GM21381 (cell line): Measurements from ENCODE around the gene ANO6.

Experiments
- ATAC-seq: cut with Tn5 transposase; IDR thresholded peaks from one replicate; pipeline ENCODE4 v1.9.1; 2021; ENCODE audit warnings: mild to moderate bottlenecking, moderate library complexity; ENCODE audit not compliant: unreplicated experiment

ANO6 gene

GRCh38 chr12:45212064-45212463 is 3.8 kb upstream of the ANO6 start:
- no peak for ATAC-seq

- no peak for ATAC-seq
Observed at GRCh38 chr12:45213107-45213506, 2.8 kb upstream of the ANO6 start.

GRCh38 chr12:45214071-45214470 is 1.8 kb upstream of the ANO6 start:
- no peak for ATAC-seq

DNA sequence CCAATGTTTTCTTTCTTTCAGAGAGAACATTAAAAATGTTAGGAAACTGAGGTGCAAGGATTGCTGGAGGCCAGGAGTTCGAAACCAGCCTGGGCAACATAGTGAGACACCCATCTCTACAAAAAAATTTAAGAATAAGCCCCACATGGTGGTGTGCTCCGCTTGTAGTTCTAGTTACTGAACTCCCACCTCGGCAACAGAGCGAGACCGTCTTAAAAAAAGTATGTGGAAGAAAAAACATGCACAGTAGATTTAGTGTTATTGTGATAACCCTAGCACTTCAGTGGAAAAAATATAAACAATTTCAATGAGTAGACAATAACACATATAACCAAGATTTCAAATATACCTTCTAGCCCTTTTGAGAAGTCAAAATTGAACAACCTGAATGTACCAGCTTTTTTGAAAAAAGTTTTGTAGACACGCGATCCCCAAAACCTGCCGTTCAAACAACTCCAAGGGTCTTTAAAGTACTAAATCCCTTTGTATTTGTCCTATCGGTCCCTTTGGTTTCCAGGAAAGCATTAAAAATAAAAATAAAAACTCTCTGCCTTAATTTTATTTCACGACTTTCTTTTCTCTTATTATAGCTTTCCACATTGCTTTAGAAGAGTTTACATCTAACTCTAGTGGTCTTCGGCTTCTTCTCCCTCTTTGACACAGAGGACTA is 1.0 kb upstream of the ANO6 start:
- no peak for ATAC-seq

DNA sequence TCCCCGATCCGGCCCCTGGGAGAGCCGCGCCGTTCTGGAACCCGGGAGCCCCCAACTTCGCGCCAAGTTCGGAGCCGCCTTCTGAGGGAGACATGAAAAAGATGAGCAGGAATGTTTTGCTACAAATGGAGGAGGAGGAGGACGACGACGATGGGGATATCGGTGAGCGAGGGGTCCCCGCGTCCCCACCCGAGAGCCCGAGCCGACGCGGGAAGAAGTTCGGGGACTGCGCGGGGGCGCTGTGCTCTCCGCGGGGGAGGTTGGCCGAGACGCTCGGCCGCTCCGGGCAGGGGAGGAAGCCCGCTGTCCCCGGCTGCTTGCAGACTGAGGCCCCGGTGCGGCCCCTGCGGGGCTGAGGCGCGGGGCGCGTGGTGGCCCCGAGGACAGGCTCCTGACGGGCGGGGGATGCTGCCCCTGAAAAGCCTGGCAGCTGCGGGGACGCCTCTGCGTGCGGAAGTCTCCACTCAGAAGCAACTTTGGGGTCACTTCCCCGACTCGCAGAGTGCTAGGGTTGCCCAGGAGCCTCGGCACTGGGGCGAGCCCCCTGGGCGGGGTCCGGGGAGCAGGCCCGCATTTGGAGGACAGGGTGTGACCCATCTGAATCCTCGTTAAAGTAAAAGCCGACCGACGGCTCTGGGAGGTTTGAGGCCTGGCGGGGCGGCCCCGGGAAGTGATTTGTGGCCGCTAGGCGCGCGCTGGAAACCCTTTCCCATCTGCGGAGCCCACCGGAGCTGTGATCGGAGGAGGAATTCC is 511 bp downstream of the ANO6 start:
- ATAC-seq: peak; percentile 39

GRCh38 chr12:45216983-45217485 is 1.1 kb downstream of the ANO6 start:
- no peak for ATAC-seq

DNA sequence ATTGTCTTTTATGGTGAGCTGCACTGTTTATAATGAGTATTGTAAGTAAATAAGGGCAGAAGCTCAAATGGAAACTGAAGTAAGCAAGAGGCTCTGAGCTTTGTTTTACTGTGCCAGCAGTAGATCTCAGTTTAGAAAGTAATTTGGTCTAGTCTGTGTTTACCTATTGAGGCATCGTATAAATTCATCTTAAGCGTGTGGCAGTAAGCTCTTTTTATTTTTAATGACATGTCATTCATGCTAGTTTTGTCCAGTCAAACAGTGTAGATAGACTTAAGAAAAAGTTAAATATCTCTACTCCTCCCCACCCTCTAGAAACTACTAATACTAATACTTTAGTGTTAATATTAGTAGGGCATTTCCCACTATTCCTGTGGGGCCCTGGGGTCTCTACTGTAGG is 2.0 kb downstream of the ANO6 start:
- no peak for ATAC-seq

DNA sequence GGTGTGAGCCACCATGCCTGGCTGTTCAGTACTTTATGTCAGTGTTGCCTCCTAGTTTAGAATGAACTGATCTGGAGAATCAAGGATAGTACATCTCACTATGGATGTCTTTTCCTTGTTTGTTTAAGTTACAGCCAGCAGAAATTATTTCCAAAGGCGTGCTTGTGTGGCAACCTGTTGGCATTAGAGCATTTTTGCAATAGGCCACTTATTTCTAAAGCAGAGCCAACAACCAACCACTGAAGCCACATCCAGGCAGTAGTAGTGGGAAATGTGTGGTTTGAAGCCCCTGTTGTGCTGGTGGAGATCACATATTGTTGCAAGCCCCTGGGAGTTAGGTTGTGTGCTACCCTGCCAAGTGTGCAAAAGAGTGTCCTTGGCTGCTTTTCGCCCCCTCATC is 3.7 kb downstream of the ANO6 start:
- ATAC-seq: no peak

- ATAC-seq: no peak
Observed at GRCh38 chr12:45220363-45220931, 4.6 kb downstream of the ANO6 start.

- no peak for ATAC-seq
Observed at GRCh38 chr12:45220969-45221368, 5.1 kb downstream of the ANO6 start.

GRCh38 chr12:45223868-45224267 is 8.0 kb downstream of the ANO6 start:
- no peak for ATAC-seq

GRCh38 chr12:45224311-45224710 is 8.4 kb downstream of the ANO6 start:
- ATAC-seq: no peak

DNA sequence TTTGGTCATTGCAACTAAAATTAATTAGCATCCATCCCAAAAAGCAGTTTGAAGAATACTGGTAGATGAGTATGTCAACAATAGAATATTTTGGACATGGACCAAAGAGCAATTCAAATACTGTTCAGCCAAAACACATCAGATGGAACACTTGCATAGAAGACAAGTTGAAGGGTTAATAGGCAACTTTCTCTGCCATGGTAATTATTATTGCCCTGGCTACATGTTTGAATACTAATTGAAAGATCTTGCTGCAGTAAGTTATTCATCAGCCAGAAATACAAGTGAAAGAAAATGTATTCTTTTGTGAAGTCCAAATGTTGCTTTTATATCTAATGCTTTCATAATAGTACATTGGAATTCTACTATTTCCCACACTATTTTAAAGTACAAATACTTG is 10.1 kb downstream of the ANO6 start:
- no peak for ATAC-seq

DNA sequence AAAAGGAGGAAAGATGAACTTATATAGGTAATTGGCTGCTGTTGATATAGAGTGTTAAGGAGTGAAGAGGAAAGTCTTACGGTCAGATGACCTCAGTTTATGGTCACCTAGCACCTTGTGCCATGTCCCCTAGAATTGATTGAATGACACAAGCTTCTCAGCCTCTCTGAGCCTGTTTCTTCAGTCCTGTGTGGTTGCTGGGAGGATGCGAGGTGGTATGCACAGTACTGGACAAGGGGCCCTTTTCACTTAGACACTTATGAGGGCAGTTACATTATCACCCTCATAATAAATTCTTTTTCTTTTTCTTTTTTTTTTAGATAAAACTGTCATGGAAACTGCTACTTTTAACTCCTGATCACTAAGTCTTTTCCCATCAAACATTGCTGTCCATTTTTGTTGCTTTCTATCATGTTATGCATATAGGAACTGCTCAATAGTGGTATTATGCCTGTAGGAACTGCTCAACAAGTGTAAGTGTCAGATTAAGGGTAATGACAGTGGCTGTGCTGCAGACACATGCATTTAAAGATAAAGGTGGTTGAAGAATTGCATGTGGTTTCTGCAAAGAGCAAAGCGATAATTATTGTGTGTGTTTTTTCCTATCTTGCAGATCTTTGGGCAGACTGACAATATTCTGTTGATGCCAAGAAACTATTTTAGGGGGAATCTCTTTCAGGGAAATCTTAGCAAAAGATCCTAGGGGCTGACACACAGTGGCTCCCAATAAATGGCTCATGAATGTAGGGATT is 11.6 kb downstream of the ANO6 start:
- ATAC-seq: no peak

DNA sequence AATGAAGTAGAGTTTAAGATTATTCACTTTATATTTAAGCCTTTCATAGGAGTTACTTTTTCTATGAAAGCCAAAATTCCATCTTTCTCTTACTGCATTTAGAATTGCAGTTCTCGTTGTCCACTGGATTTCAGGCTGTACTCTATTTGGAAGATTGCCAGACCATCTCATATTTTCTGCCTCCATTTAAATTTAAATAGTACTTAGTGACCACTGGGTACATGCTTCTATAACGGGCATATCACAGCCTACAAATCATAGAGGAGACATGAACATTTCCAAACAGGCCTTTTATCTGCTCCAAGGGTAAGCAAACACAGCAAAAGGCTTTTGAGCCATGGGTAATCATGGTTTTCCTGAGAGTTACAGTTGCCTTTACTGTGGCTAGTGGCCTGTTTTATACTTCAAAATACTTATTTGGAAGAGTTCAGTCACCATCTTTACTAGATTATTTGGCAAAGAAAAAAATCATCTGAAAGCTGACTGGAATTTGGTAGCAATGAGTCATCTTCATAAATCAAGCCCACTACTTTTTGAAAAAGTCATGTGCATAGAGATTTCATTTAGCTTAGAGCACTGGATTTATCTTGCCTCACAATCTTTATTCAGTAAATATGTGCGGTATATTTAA is 15.7 kb downstream of the ANO6 start:
- ATAC-seq: no peak

- ATAC-seq: no peak
Observed at GRCh38 chr12:45232146-45232755, 16.4 kb downstream of the ANO6 start.

DNA sequence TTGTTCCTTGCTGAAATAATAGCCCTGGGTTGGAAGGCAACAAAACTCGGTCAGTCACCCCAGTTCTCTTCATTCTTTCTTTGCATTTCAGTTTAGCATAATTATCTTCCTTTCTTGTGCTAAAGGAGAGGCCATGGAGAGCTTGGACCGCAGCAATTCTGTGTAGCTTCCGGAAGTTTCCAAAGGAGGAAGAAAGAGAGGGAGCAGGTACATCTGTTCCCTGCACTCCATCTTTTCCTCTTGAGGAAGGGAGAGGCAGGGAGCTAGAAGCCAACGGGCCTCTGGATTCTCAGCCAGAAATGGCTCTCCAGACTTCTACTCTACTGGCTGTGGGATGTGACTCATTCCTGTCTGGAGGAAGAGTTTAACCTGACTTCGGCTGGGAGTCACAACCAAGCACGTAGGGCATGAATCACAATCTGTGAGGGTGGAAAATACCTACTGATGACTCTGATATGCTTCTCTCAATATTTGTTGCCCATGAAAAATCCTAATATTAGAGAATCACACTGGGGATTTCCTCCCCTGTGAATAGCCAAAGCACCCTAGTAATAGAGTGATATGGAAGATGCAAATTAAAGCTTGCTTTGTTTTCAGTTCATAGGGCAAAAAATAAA is 17.0 kb downstream of the ANO6 start:
- peak; percentile 50 for ATAC-seq

GRCh38 chr12:45234139-45234865 is 18.4 kb downstream of the ANO6 start:
- no peak for ATAC-seq
